Measurements from ENCODE around the gene KDM1A. TPM values are rescaled to one million over a fixed set of nuclear protein-coding genes. Genes with fewer than 3 reads are reported as not detected.

KDM1A gene
- total RNA-seq, 8 experiments from 2014 or later, result 64.1 to 405 (median 158) TPM

DNA sequence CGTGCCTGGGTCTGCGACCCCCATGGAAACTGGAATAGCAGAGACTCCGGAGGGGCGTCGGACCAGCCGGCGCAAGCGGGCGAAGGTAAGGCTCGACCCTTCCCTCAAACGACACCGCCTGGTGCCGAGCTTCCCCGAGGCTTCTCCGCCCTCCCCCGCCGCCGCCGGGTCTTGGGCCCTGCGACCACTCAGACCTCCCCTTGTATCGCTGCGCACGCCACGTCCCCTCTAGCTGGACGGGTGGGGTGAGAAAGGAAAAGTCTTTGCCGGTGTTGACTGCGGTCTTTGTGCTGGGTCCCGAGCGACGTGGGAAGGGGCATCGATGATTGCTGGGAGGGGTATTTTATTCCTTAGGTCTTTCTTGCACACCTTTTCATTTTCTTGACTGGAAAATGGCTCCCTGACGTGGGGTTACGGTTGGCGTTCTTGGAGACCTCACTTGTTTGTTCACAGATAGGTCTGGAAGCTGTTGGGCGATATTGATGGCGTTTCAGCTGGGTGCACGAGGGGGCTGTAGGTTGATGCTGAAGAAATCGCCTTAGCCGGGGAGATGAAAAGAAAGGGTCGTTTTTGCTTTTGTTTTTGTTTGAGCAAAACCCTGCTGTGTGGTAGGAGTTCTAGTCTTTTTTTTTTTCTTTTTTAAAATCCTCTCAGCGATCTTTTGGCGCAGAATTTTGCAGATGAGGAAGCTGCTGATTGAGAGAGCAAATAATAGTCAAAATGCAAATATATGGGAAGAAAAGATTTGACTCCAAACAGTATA is 776 bp downstream of the KDM1A start:
- WGBS, 10 experiments, result 0 to 2% (median 0%) methylated on average over 2 to 20 of the region's 42 CpGs
- Histone ChIP-seq H3K4me3 (peak overlapping the region; percentile 58 to 84 (median 74)), H3K27ac (peak overlapping the region; percentile 94 to 95), H3K4me1 (replicated peaks in 1 of 2) (peaks cover 0 to 5% of the 10 kb centered on the region in 2 donors)
- in situ Hi-C loops (cut with MboI; ENCODE audit: low pct_unique_long_range_greater_than_20kb in 2 of 9, low sequenced_read_pairs in 9 of 9, unreplicated experiment in 9 of 9), result no loop called here
- peak in 7 of 8 experiments; percentile 2 to 42 (median 32) for ATAC-seq (replicated peaks in 6 of 8)

DNA sequence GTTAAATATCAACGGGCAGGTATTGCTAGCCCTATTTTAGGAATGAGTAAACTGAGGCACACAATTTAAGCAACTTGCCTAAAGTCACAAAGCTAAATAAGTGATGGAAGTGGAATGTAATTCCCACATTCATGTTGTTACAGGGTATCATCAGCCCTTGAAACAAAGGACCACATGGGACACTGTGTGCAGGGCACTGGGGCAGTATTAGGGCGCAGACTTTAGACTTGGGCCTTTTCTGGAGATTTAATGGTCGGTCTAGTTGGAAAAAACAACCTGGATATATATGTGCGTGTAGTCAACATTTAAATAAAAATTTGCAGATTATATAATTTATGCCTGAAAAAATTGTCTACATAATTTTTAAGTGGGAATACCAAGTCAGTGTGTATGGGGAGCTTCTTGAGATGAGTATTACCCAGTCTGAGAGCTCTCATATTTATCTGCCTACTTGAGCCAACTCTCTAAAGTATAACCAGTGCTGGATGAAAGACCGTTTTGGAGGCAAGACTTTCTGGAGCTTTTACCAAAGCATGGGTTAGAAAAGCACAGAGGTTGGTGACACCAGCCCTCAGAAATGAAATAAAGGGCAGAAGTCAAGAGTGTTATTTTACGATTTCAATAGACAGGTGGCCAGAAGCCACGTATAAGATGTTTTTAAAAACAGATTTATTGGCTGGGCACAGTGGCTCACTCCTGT is 1.6 kb downstream of the KDM1A start:
- Histone ChIP-seq H3K27ac (peak overlapping the region; percentile 94 to 95), H3K4me3 (peak overlapping the region; percentile 58 to 84 (median 74)), H3K4me1 (replicated peaks in 1 of 2) (peaks cover 0 to 5% of the 10 kb centered on the region in 2 donors)
- WGBS, 10 experiments, result 0 to 57% (median 20%) methylated on average over 1 to 7 of the region's 7 CpGs
- in situ Hi-C loops (cut with MboI; ENCODE audit: low pct_unique_long_range_greater_than_20kb in 2 of 9, low sequenced_read_pairs in 9 of 9, unreplicated experiment in 9 of 9), result no loop called here
- no peak for ATAC-seq (replicated peaks in 6 of 8)

DNA sequence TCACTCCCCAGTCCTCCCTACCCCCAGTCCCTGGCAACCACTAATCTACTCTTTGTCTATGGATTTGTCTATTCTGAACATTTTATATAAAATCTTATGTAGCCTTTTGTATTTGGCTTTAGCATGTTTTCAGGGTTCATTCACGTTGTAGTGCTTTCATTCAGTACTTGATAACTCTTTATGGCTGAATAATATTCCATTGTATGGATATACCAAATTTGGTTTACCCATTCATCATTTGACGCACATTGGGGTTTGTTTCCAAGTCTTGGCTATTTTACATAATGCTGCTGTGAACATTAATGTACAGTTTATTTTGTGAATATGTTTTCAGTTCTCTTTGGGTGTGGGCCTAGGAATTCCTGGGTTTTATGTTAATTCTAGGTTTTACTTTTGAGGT is 2.6 kb downstream of the KDM1A start:
- 0 to 100% (median 88%) methylated on average over 1 to 2 of the region's 2 CpGs for WGBS, 10 experiments
- in situ Hi-C loops (cut with MboI; ENCODE audit: low pct_unique_long_range_greater_than_20kb in 2 of 9, low sequenced_read_pairs in 9 of 9, unreplicated experiment in 9 of 9), result no loop called here

DNA sequence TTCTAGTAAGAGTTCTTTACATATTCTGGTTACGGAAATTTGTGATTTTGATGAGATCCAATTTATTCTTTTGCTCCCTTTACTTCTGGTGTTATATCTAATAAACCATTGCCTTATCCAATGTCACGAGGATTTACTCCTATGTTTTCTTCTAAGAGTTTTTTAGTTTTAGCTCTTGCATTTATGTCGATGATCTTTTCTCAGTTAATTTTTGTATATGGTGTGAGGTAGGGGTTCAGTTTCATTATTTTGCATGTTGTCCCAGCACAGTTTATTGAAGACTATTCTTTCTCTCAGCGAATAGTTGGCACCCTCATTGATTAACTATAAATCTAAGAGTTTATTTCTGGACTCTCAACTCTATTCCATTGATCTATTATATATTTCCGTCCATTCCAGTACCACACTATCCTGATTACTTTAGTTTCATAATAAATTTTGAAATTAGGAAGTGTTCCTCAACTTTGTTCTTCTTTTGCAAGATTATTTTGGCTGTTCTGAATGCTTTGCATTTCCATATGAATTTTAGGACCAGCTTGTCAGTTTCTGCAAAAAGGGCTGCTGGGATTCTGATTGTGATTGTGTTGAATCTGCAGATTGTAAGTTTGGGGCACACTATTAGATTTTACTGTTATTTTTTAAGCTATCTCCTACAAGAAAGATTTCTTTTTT is 4.0 kb downstream of the KDM1A start:
- in situ Hi-C loops (cut with MboI; ENCODE audit: low pct_unique_long_range_greater_than_20kb in 2 of 9, low sequenced_read_pairs in 9 of 9, unreplicated experiment in 9 of 9), result no loop called here
- Histone ChIP-seq H3K4me3 (no peak overlapping the region), H3K27ac (no peak overlapping the region), H3K4me1 (replicated peaks in 1 of 2) (peaks cover under 1 to 5% of the 10 kb centered on the region in 2 donors)
- no peak for ATAC-seq (replicated peaks in 6 of 8)
- 95 to 100% (median 98%) methylated on average over 4 to 5 of the region's 5 CpGs for WGBS, 10 experiments

More for the DNA sequence above, 2.6 kb downstream of the KDM1A start:
- no peak for ATAC-seq (replicated peaks in 6 of 8)
- H3K27ac ChIP-seq, result no peak overlapping the region
- peaks cover 0 to 5% of the 10 kb centered on the region in 2 donors for H3K4me1 ChIP-seq (replicated peaks in 1 of 2)
- H3K4me3 ChIP-seq, result peak overlapping the region; percentile 58 to 84 (median 74)

DNA sequence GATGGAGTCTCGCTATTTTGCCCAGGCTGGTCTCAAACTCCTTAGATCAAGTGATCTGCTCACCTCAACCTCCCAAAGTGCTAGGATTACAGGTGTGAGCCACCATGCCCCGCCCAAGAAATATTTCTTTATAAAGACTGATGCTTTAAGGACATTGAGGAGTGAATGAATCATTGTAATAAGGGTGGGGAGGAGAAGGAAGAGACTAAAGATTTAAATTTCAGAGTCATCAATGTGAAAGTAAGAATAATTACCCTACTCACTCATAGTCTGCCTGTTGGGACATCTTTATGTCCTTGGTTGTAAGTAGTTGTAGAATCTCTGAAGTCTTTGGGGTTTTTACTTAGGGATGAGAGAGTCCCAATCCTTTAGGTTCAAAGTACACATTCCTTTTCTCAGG is 7.3 kb downstream of the KDM1A start:
- Histone ChIP-seq H3K4me1 (replicated peaks in 1 of 2) (peaks cover under 1 to 7% of the 10 kb centered on the region in 2 donors), H3K27ac (no peak overlapping the region), H3K4me3 (no peak overlapping the region)
- WGBS, 10 experiments, result 57 to 100% (median 90%) methylated on average over 1 to 2 of the region's 2 CpGs; no CpG with 5 or more reads in 4 of the 10 experiments
- ATAC-seq (replicated peaks in 6 of 8), result peak in 2 of 8 experiments; percentile 78 to 89
- in situ Hi-C loops (cut with MboI; ENCODE audit: low pct_unique_long_range_greater_than_20kb in 2 of 9, low sequenced_read_pairs in 9 of 9, unreplicated experiment in 9 of 9), result no loop called here

DNA sequence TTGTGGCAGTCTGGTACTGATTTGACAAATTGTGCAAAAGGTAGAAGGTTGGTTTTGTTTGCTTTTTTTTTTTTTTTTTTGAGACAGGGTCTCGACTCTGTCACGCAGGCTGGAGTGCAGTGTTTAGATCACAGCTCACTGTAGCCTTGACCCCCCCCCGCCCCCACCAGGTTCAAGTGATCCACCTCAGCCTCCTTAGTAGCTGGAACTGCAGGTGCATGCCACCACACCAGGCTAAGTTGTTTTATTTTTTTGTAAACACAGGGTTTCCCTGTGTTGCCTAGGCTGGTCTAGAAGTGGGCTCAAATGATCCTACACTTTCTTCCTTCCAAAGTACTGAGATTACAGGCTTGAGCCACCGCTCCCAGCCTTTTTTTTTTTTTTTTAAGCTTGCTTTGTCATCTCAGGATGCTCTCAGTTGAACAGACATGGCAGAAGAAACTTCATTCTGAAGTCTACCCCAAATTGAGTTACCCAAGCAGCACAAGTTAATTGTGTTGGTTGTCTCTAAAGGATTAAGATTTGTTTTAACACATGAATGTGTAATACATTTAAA is 8.2 kb downstream of the KDM1A start:
- in situ Hi-C loops (cut with MboI; ENCODE audit: low pct_unique_long_range_greater_than_20kb in 2 of 9, low sequenced_read_pairs in 9 of 9, unreplicated experiment in 9 of 9), result no loop called here
- 42 to 78% (median 67%) methylated on average over 1 to 3 of the region's 4 CpGs; no CpG with 5 or more reads in 5 of the 10 experiments for WGBS, 10 experiments
- H3K4me1 ChIP-seq (replicated peaks in 1 of 2), result peaks cover 0 to 7% of the 10 kb centered on the region in 2 donors
- ATAC-seq (replicated peaks in 6 of 8), result peak in 2 of 8 experiments; percentile 18 to 26
- no peak overlapping the region for H3K4me3 ChIP-seq
- no peak overlapping the region for H3K27ac ChIP-seq

DNA sequence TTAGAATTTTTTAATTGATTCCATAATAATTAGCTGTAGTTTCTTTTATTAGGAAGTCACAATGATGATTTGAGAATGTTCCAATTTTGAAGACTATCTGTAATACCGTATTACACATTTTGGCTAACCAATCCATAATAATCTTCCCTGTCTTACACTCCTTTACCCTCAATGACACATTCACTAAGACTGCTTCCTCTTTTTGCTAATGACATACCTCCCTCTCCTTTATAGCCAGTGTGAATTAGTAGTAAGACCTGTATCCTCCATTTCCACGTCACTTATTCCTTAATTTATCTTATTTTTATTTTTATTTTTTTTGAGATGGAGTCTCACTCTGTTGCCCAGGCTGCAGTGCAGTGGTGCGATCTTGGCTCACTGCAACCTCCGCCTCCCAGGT is 10.1 kb downstream of the KDM1A start:
- Histone ChIP-seq H3K27ac (no peak overlapping the region), H3K4me3 (no peak overlapping the region), H3K4me1 (replicated peaks in 1 of 2) (peaks cover 4 to 7% of the 10 kb centered on the region in 2 donors)
- WGBS, 10 experiments, result 75 to 100% (median 94%) methylated on average over 1 to 4 of the region's 4 CpGs
- in situ Hi-C loops (cut with MboI; ENCODE audit: low pct_unique_long_range_greater_than_20kb in 2 of 9, low sequenced_read_pairs in 9 of 9, unreplicated experiment in 9 of 9), result no loop called here
- ATAC-seq (replicated peaks in 6 of 8), result no peak

DNA sequence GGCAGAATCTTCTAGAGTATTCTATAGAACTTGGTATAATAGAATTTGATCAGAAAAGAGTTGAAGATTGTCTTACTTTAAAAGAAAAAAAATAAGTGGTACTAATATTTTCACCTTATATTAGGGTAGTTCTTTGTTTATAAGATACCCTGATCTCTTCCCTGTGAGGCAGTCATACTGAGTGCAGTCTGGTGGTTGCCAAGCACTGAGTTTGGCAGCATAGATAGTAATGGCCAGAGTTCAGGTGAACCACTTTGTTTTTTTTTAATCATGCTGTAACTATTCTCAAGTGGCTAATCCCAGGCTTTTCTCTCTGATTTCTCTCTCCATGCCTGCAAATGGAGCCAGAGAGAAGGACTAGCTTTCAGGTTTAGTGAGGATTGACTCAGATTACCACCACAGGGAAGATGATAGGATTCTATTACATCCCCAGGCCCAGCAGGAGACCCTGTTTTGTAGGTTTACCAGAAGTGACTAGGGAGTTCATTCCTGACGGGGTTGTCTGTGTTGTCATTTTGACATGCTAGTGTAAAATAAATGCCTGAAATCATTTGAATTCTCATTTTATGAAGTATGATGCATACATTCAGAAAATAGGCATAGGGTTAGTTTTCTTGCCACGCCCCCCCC is 16.7 kb downstream of the KDM1A start:
- H3K4me3 ChIP-seq, result no peak overlapping the region
- 67 to 100% (median 81%) methylated on average over 1 to 2 of the region's 2 CpGs; no CpG with 5 or more reads in 6 of the 10 experiments for WGBS, 10 experiments
- H3K27ac ChIP-seq, result no peak overlapping the region
- peaks cover 0 to 4% of the 10 kb centered on the region in 2 donors for H3K4me1 ChIP-seq (replicated peaks in 1 of 2)
- in situ Hi-C loops (cut with MboI; ENCODE audit: low pct_unique_long_range_greater_than_20kb in 2 of 9, low sequenced_read_pairs in 9 of 9, unreplicated experiment in 9 of 9), result no loop called here
- no peak for ATAC-seq (replicated peaks in 6 of 8)

DNA sequence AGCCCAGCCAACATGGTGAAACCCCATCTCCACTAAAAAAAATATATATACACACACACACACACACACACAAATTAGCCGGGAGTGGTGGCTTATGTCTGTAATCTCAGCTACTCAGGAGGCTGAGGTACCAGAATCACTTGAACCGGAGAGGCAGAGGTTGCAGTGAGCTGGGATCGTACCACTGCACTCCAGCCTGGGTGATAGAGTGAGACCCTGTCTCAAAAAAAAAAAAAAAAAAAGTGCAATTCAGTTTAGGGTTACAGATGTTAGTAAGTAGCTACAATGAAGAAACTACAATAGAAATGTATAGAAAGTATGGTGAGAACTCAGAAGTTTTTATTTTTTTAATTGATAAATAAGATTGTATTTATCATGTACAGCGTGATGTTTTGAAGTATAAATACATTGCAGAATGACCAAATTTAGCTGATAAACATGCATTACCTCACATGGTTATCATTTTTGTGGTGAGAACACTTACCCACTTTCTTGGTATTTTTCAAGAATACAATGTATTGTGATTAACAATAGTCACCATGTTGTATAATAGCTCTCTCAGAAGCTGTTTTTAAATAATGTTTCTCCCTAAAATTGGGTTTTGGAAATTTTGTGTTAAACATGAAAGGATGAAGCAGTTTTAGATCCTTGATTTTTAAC is 17.9 kb downstream of the KDM1A start:
- 86 to 100% (median 92%) methylated on average over 1 to 4 of the region's 4 CpGs; no CpG with 5 or more reads in 1 of the 10 experiments for WGBS, 10 experiments
- Histone ChIP-seq H3K4me1 (replicated peaks in 1 of 2) (peaks cover 0 to 4% of the 10 kb centered on the region in 2 donors), H3K27ac (no peak overlapping the region), H3K4me3 (no peak overlapping the region)
- in situ Hi-C loops (cut with MboI; ENCODE audit: low pct_unique_long_range_greater_than_20kb in 2 of 9, low sequenced_read_pairs in 9 of 9, unreplicated experiment in 9 of 9), result no loop called here
- no peak for ATAC-seq (replicated peaks in 6 of 8)

DNA sequence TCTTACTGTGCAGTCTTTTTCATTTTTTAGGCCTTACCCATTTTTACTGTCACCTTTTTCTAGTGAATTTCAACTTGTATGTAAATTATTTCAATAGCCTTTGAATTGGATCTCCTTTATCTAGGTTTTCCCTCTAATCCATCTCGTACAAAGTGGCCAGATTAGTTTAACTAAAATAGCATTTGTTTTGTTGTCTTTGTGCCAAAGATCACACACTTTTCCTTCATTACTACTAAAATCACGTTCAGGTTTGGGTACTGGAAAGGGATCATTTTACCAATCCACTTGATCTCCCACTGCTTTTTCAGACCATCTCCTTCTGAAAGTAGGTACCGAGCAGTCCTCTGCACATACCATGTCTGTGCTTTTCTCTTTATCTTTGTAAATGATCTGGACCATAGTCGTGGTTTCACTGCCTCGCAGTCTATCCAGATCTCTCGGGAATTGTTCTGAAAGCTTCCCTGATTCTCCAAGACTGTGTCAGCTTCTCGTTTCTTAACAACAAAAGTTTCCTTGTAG is 20.1 kb downstream of the KDM1A start:
- WGBS, 10 experiments, result 81 to 96% (median 86%) methylated on average over 4 to 7 of the region's 7 CpGs
- in situ Hi-C loops (cut with MboI; ENCODE audit: low pct_unique_long_range_greater_than_20kb in 2 of 9, low sequenced_read_pairs in 9 of 9, unreplicated experiment in 9 of 9), result no loop called here
- no peak overlapping the region for H3K27ac ChIP-seq

DNA sequence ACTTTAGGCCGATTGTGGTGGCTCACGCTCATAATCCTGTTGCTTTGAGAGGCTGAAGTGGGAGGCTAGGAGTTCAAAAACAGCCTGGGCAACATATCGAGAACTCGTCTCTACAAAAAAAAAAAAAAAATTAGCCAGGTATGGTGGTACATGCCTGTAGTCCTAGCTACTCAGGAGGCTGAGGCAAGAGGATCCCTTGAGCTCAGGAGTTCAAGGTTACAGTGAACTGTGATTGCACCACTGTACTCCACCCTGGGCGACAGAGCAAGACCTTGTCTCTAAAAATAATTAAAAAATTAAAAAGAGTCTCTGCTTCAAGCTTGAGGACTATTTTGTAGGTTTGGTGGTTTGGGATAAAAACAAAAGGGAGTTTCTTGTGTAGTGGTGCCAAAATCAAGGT is 21.2 kb downstream of the KDM1A start:
- no peak for ATAC-seq (replicated peaks in 6 of 8)
- WGBS, 10 experiments, result 83 to 100% (median 95%) methylated on average over 1 to 5 of the region's 5 CpGs; no CpG with 5 or more reads in 3 of the 10 experiments
- in situ Hi-C loops (cut with MboI; ENCODE audit: low pct_unique_long_range_greater_than_20kb in 2 of 9, low sequenced_read_pairs in 9 of 9, unreplicated experiment in 9 of 9), result no loop called here
- no peaks in the 10 kb centered on the region for H3K4me1 ChIP-seq (replicated peaks in 1 of 2)
- no peak overlapping the region for H3K4me3 ChIP-seq
- H3K27ac ChIP-seq, result no peak overlapping the region

More for the DNA sequence above, 20.1 kb downstream of the KDM1A start:
- no peak overlapping the region for H3K4me3 ChIP-seq
- no peaks in the 10 kb centered on the region for H3K4me1 ChIP-seq (replicated peaks in 1 of 2)
- ATAC-seq (replicated peaks in 6 of 8), result no peak

DNA sequence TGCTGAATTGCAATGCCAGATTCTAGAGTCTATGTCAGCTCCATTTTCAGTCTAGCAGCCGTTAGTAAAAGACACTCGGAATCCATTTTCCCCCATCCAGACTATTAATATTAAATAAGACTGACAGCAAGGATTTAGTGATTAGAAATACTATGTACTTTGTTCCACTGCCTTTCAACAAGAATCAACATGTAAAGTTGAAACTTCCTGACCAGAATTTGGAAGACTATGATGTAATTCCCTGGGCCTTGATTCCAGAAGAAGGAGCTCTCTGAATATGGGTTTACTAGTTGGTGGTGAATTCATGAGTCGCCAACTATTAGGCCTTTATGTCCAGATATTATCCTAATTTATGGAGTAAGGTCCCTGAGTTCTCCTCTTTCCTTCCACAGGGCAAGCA is 24.8 kb downstream of the KDM1A start:
- peak in 1 of 8 experiments; percentile 19 for ATAC-seq (replicated peaks in 6 of 8)
- H3K4me1 ChIP-seq (replicated peaks in 1 of 2), result no peaks in the 10 kb centered on the region
- in situ Hi-C loops (cut with MboI; ENCODE audit: low pct_unique_long_range_greater_than_20kb in 2 of 9, low sequenced_read_pairs in 9 of 9, unreplicated experiment in 9 of 9), result no loop called here
- 56 to 100% (median 94%) methylated on average over 2 to 3 of the region's 3 CpGs; no CpG with 5 or more reads in 2 of the 10 experiments for WGBS, 10 experiments
- no peak overlapping the region for H3K4me3 ChIP-seq
- no peak overlapping the region for H3K27ac ChIP-seq

All from motor neuron (in vitro differentiated cells).